Measurements from ENCODE around the gene KCTD6. TPM values are rescaled to one million over a fixed set of nuclear protein-coding genes. Genes with fewer than 3 reads are reported as not detected.
"Not testable (repeated sequence)": the region's sequence is repeated elsewhere in the genome, so short reads cannot be mapped to it uniquely, and the experiment has no call there.

Gene KCTD6
- total RNA-seq, 1 donor from 2014 or later = 23.5 TPM

DNA sequence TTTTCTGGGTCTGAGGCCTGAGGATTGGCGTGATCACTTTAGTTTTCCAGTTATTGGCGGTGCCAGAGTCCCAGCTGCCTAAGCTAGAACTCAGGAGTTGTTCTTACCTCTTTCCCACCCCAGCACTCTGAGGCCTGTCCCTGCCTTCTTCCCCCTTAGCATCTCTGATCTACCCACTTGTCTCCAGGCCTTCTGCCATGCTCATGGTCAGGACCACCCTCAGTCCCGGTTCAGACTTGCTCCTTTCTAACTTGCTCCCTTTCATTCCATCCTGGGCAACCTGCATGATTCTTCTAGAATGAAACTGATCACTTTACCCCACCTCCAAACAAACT, 29.4 kb downstream of the KCTD6 start:
- TF ChIP-seq, protein P1, sequence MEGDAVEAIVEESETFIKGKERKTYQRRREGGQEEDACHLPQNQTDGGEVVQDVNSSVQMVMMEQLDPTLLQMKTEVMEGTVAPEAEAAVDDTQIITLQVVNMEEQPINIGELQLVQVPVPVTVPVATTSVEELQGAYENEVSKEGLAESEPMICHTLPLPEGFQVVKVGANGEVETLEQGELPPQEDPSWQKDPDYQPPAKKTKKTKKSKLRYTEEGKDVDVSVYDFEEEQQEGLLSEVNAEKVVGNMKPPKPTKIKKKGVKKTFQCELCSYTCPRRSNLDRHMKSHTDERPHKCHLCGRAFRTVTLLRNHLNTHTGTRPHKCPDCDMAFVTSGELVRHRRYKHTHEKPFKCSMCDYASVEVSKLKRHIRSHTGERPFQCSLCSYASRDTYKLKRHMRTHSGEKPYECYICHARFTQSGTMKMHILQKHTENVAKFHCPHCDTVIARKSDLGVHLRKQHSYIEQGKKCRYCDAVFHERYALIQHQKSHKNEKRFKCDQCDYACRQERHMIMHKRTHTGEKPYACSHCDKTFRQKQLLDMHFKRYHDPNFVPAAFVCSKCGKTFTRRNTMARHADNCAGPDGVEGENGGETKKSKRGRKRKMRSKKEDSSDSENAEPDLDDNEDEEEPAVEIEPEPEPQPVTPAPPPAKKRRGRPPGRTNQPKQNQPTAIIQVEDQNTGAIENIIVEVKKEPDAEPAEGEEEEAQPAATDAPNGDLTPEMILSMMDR (conservative IDR thresholded peaks at IDR 0.05) = no peak
- no peak for DNase-seq (ENCODE audit: extremely low spot score, unreplicated experiment)
- Mint-ChIP-seq H3K27me3 (no peaks in the 10 kb centered on the region), H3K4me1 (ENCODE audit: unreplicated experiment) (peaks cover 36% of the 10 kb centered on the region), H3K36me3 (no peaks in the 10 kb centered on the region), H3K27ac (peak overlapping the region; percentile 32), H3K9me3 (no peaks in the 10 kb centered on the region), H3K4me3 (no peak overlapping the region)

DNA sequence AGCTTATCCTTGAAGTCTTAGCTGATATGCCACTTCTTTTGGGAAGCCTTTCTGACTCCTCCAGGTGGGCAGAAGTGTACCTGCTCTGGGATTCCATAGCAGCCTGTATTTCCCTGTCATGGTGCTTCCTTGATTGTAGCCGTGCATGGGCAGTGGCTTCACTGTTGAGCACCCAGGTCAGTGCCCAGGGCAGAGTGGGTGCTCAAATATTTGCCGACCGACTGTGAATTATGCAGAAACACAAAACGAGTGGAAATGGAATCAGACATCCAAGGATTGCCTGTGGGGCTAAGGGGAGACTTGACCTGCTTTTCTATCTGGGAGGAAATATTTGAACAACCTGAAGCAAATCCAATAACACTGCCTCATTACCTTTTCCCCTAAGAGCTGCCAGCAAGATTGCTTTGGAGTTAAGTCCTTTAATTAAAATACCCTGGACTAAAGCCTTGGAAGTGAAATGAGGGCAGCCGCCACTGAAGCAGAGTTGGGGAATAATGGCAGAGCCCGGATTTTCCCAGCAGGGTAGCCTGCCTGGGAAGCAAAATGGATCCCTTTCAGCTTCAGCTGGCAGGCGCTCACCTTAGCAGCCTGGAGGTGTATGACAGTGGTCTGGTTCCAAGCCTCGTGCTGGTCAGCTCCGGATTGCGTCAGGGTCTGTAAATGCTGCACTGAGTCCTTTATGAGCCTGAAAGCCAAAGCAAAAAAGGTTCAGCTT, 30.2 kb downstream of the KCTD6 start:
- TF ChIP-seq, protein P1 (conservative IDR thresholded peaks at IDR 0.05) = no peak
- H3K4me3 Mint-ChIP-seq = no peak overlapping the region
- peaks cover 34% of the 10 kb centered on the region for H3K4me1 Mint-ChIP-seq (ENCODE audit: unreplicated experiment)
- no peaks in the 10 kb centered on the region for H3K9me3 Mint-ChIP-seq
- H3K27me3 Mint-ChIP-seq = no peaks in the 10 kb centered on the region
- peak overlapping the region; percentile 32 for H3K27ac Mint-ChIP-seq
- no peak for DNase-seq (ENCODE audit: extremely low spot score, unreplicated experiment)
- H3K36me3 Mint-ChIP-seq = no peaks in the 10 kb centered on the region

DNA sequence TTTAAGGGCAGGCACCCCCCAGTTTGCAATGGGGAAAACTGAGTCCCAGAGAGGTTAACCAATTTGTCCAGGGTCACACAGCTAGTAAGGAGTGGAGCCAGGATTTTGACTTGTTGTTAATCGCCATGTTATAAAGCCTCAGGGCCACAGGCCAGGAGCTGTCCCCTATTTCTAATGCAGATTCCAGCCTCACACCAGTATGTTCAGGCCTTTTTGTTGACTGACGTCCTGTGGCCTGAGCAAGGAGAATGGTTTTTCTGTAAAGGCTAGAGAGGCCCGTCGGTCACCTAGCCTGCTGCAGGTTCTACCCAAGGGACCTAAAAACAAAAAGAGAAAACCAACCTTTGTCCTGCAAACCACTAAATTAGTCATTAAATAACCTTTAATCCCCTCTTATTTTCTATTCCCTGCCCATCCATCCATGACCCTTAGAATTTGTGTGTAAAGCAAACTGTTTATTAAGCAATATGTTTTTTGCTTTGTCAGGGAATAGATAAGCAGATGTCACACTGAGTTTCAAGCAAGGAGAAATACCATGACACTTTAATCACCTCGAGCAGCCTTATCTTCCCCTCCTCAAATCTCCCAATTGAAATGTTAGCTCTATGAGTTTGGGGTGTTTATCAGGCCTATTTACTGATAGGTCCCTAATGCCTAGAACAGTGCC, 31.0 kb downstream of the KCTD6 start:
- no peak overlapping the region for H3K4me3 Mint-ChIP-seq
- peaks cover 32% of the 10 kb centered on the region for H3K4me1 Mint-ChIP-seq (ENCODE audit: unreplicated experiment)
- H3K36me3 Mint-ChIP-seq = no peaks in the 10 kb centered on the region
- TF ChIP-seq, protein P1 (conservative IDR thresholded peaks at IDR 0.05) = no peak
- H3K27ac Mint-ChIP-seq = no peak overlapping the region
- no peaks in the 10 kb centered on the region for H3K9me3 Mint-ChIP-seq
- H3K27me3 Mint-ChIP-seq = no peaks in the 10 kb centered on the region
- no peak for DNase-seq (ENCODE audit: extremely low spot score, unreplicated experiment)

DNA sequence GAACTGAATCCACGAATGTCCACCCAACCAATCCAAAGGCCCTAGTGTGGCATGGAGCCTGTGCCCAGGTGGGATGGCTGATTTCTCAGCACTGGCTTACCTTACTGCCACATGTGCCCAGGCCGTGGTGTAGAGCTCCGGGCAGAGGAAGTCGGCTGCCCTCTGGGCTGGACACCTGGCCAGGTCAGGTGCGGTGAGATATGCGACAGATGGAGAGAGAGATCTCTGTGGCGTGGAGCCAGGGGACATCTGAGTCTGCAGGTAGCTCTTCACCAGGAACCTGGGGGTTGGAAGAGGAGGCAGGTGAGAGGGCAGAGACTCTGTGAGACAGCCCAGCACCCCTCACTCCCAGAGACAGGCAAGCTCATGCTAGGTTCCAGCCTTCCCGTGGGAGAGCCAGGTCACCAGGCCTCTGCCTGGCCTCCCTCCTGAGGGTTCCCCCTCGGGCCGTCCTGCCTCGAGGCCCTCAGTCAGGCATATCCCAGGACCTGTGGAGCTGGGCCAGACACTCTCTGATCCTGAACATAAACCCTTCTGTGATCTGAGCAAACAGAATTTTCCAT, 32.5 kb downstream of the KCTD6 start:
- H3K36me3 Mint-ChIP-seq = no peaks in the 10 kb centered on the region
- H3K4me1 Mint-ChIP-seq (ENCODE audit: unreplicated experiment) = peaks cover 20% of the 10 kb centered on the region
- DNase-seq (ENCODE audit: extremely low spot score, unreplicated experiment) = no peak
- TF ChIP-seq, protein P1 (conservative IDR thresholded peaks at IDR 0.05) = no peak
- no peaks in the 10 kb centered on the region for H3K27me3 Mint-ChIP-seq
- H3K27ac Mint-ChIP-seq = no peak overlapping the region
- H3K9me3 Mint-ChIP-seq = no peaks in the 10 kb centered on the region
- no peak overlapping the region for H3K4me3 Mint-ChIP-seq

DNA sequence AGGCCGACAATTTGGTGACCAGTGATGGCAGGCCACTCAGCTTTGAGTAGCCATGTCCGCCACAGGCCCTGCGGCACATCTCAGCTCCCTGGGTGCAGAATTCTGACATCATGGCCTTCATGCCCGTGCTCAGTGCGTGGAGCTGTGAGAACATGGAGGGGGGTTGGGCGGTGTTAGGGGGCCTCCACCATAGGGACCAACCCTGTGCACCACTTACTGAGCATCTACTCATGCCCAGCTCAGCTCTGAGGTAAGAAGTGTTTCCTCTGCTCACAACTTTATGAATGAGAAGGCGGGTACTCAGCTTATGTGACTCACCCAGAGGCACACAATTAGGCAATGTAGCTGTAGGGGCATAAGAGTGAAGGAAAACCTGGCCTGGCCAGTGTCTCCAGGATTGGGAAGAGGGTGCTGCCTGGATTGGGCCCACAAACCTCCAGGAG, 34.6 kb downstream of the KCTD6 start:
- Mint-ChIP-seq H3K4me3 (no peak overlapping the region), H3K27ac (no peak overlapping the region), H3K4me1 (ENCODE audit: unreplicated experiment) (peaks cover 10% of the 10 kb centered on the region), H3K9me3 (no peaks in the 10 kb centered on the region), H3K36me3 (no peaks in the 10 kb centered on the region), H3K27me3 (no peaks in the 10 kb centered on the region)
- no peak for DNase-seq (ENCODE audit: extremely low spot score, unreplicated experiment)
- TF ChIP-seq, protein P1 (conservative IDR thresholded peaks at IDR 0.05) = no peak

DNA sequence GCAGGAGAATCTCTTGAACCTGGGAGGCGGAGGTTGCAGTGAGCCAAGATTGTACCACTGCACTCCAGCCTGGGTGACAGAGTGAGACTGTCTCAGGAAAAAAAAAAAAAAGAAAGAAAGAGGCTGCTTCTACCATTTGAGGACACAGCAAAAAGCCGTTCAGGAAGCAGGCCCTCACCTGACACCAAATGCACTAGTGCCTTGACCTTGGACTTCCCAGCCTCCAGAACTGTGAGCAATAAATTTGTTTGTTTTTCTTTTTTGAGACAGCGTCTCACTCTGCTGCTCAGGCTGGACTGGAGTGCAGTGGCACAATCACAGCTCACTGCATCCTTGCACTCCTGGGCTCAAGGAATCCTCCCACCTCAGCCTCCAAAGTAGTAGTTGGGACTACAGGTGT, 35.5 kb downstream of the KCTD6 start:
- DNase-seq (ENCODE audit: extremely low spot score, unreplicated experiment); H3K4me3 Mint-ChIP-seq; H3K36me3 Mint-ChIP-seq; H3K4me1 Mint-ChIP-seq (ENCODE audit: unreplicated experiment); H3K27me3 Mint-ChIP-seq; H3K27ac Mint-ChIP-seq; H3K9me3 Mint-ChIP-seq: not testable (repeated sequence)
